Astrocyte (in vitro differentiated cells and primary cell): ENCODE measurements around the gene NUAK1. TPM values are rescaled to one million over a fixed set of nuclear protein-coding genes. Genes with fewer than 3 reads are reported as not detected.

Experiments used
- DNase-seq: peaks from one replicate; pipeline ENCODE4 v3.0.0-alpha.2; 2010; ENCODE audit warnings: low read depth
- FAIRE-seq: peaks from 2 replicates; lab custom pipeline; 2011; peaks lifted over from hg19 to GRCh38; lab: Jason Lieb, UNC
- H2AFZ ChIP-seq: 2 replicates; pipeline ENCODE4 v1.6.0; 2012; ENCODE audit warnings: low read depth, low read length, inconsistent platforms
- H3K27ac ChIP-seq: 2 replicates; pipeline ENCODE4 v1.5.1; 2011; ENCODE audit warnings: low read depth, low read length, inconsistent platforms
- H3K27me3 ChIP-seq: 2 replicates; pipeline ENCODE4 v1.6.0; 2011; ENCODE audit warnings: low read length, inconsistent platforms; ENCODE audit not compliant: insufficient read depth
- H3K36me3 ChIP-seq: 2 replicates; pipeline ENCODE4 v1.5.1; 2011; ENCODE audit warnings: low read length, inconsistent platforms; ENCODE audit not compliant: insufficient read depth
- H3K4me1 ChIP-seq: 2 replicates; pipeline ENCODE4 v1.5.1; 2011; ENCODE audit warnings: low read length, inconsistent platforms; ENCODE audit not compliant: insufficient read depth
- H3K4me2 ChIP-seq: 2 replicates; pipeline ENCODE4 v1.6.0; 2012; ENCODE audit warnings: low read length, inconsistent platforms
- H3K4me3 ChIP-seq: 2 replicates; pipeline ENCODE4 v1.5.1; 2011; ENCODE audit warnings: low read depth, mild to moderate bottlenecking, low read length, inconsistent platforms; ENCODE audit not compliant: insufficient read depth
- H3K79me2 ChIP-seq: 2 replicates; pipeline ENCODE4 v1.6.0; 2012; ENCODE audit warnings: mild to moderate bottlenecking, low read length, inconsistent platforms; ENCODE audit not compliant: insufficient read depth
- H3K9ac ChIP-seq: 2 replicates; pipeline ENCODE4 v1.6.0; 2012; ENCODE audit warnings: mild to moderate bottlenecking, low read length, inconsistent platforms
- H3K9me3 ChIP-seq: 2 replicates; pipeline ENCODE4 v1.5.1; 2012; ENCODE audit warnings: low read depth, mild to moderate bottlenecking, low read length, inconsistent platforms; ENCODE audit not compliant: insufficient read depth
- H4K20me1 ChIP-seq: 2 replicates; pipeline ENCODE4 v1.6.0; 2012; ENCODE audit warnings: low read length, inconsistent platforms; ENCODE audit not compliant: insufficient read depth
- H3K27ac Mint-ChIP-seq: one replicate; pipeline ENCODE4 v1.8.0; 2021; ENCODE audit warnings: mild to moderate bottlenecking, mixed read lengths; ENCODE audit not compliant: unreplicated experiment
- H3K27me3 Mint-ChIP-seq: one replicate; pipeline ENCODE4 v1.8.0; 2021; ENCODE audit warnings: low read depth, mixed read lengths; ENCODE audit not compliant: unreplicated experiment
- H3K36me3 Mint-ChIP-seq: one replicate; pipeline ENCODE4 v1.8.0; 2021; ENCODE audit warnings: low read depth, mixed read lengths; ENCODE audit not compliant: unreplicated experiment
- H3K4me1 Mint-ChIP-seq: one replicate; pipeline ENCODE4 v1.8.0; 2021; ENCODE audit warnings: low read depth, mixed read lengths; ENCODE audit not compliant: unreplicated experiment
- H3K4me3 Mint-ChIP-seq: one replicate; pipeline ENCODE4 v1.8.0; 2021; ENCODE audit warnings: mild to moderate bottlenecking, moderate library complexity, mixed read lengths; ENCODE audit not compliant: unreplicated experiment
- H3K9me3 Mint-ChIP-seq: one replicate; pipeline ENCODE4 v1.8.0; 2021; ENCODE audit warnings: mild to moderate bottlenecking, mixed read lengths; ENCODE audit not compliant: unreplicated experiment
- CTCF ChIP-seq: IDR thresholded peaks from 2 replicates; pipeline ENCODE4 v1.5.1; 2011; ENCODE audit warnings: low read depth, mild to moderate bottlenecking, inconsistent platforms, low read length, moderate library complexity; ENCODE audit not compliant: insufficient read depth
- EZH2 ChIP-seq: IDR thresholded peaks from 2 replicates; pipeline ENCODE4 v1.6.1; 2012; ENCODE audit warnings: mild to moderate bottlenecking, low read length, inconsistent platforms; ENCODE audit not compliant: insufficient read depth
- total RNA-seq: library from RNA; stranded (reverse); gene quantifications from 2 replicates; pipeline ENCODE4 v1.2.1, GENCODE V29; 2021

NUAK1 gene
- total RNA-seq, 1 donor from 2014 or later: 94.0 TPM

- Mint-ChIP-seq H3K27me3 (no peaks in the 10 kb centered on the region), H3K9me3 (no peaks in the 10 kb centered on the region), H3K4me1 (peaks cover 69% of the 10 kb centered on the region), H3K36me3 (peaks cover 10% of the 10 kb centered on the region), H3K27ac (peak overlapping the region; percentile 36), H3K4me3 (peak overlapping the region; percentile 21)
- Histone ChIP-seq H3K27me3 (no peaks in the 10 kb centered on the region), H3K36me3 (no peaks in the 10 kb centered on the region), H4K20me1 (peaks cover 95% of the 10 kb centered on the region), H3K79me2 (peaks cover 99% of the 10 kb centered on the region), H2AFZ (no peak overlapping the region), H3K27ac (no peak overlapping the region), H3K9ac (no peak overlapping the region), H3K4me3 (no peak overlapping the region), H3K4me1 (peaks cover 8% of the 10 kb centered on the region), H3K9me3 (no peaks in the 10 kb centered on the region), H3K4me2 (no peak overlapping the region)
- FAIRE-seq (no peak), DNase-seq (no peak)
- TF ChIP-seq CTCF (no peak), EZH2 (no peak)
These were observed 16.8 kb downstream of the NUAK1 start for GRCh38 chr12:106122004-106122403.

GRCh38 chr12:106120519-106121105 is 18.1 kb downstream of the NUAK1 start:
- H3K4me1 Mint-ChIP-seq: peaks cover 68% of the 10 kb centered on the region
- no peaks in the 10 kb centered on the region for H3K9me3 Mint-ChIP-seq
- peak overlapping the region; percentile 12 for H3K27ac Mint-ChIP-seq
- Histone ChIP-seq H3K4me2 (no peak overlapping the region), H3K36me3 (no peaks in the 10 kb centered on the region), H3K4me3 (no peak overlapping the region), H3K4me1 (peaks cover 3% of the 10 kb centered on the region), H3K27me3 (no peaks in the 10 kb centered on the region), H3K27ac (no peak overlapping the region), H4K20me1 (peaks cover 95% of the 10 kb centered on the region), H3K9me3 (no peaks in the 10 kb centered on the region), H3K79me2 (peaks cover 99% of the 10 kb centered on the region), H3K9ac (no peak overlapping the region), H2AFZ (no peak overlapping the region)
- H3K36me3 Mint-ChIP-seq: peaks cover 20% of the 10 kb centered on the region
- no peak for DNase-seq
- H3K4me3 Mint-ChIP-seq: no peak overlapping the region
- no peaks in the 10 kb centered on the region for H3K27me3 Mint-ChIP-seq
- no peak for FAIRE-seq
- TF ChIP-seq CTCF (no peak), EZH2 (no peak)

- Mint-ChIP-seq H3K9me3 (no peaks in the 10 kb centered on the region), H3K4me3 (peak overlapping the region; percentile 3), H3K27ac (peak overlapping the region; percentile 78), H3K36me3 (peaks cover 20% of the 10 kb centered on the region), H3K4me1 (peaks cover 72% of the 10 kb centered on the region), H3K27me3 (no peaks in the 10 kb centered on the region)
- Histone ChIP-seq H4K20me1 (peaks cover 96% of the 10 kb centered on the region), H3K36me3 (no peaks in the 10 kb centered on the region), H3K4me1 (peaks cover 15% of the 10 kb centered on the region), H3K4me3 (no peak overlapping the region), H3K9ac (no peak overlapping the region), H3K27ac (no peak overlapping the region), H3K27me3 (no peaks in the 10 kb centered on the region), H3K4me2 (no peak overlapping the region), H2AFZ (no peak overlapping the region), H3K9me3 (no peaks in the 10 kb centered on the region), H3K79me2 (peaks cover 100% of the 10 kb centered on the region)
- no peak for FAIRE-seq
- DNase-seq: no peak
- no peak for TF ChIP-seq EZH2
- TF ChIP-seq CTCF: no peak
These were observed 19.5 kb downstream of the NUAK1 start for GRCh38 chr12:106119301-106119700.
